GM12892 (cell line): Measurements from ENCODE around the gene LRRC27.

Experiments used
- DNase-seq: peaks from one replicate; pipeline ENCODE4 v3.0.0; 2011; ENCODE audit not compliant: insufficient read length
- FAIRE-seq: peaks from 2 replicates; lab custom pipeline; 2011; peaks lifted over from hg19 to GRCh38; lab: Jason Lieb, UNC
- POLR2A ChIP-seq: IDR thresholded peaks from 2 replicates; pipeline ENCODE4 v1.6.1; 2011; ENCODE audit warnings: low read depth, low read length, control low read depth
- POLR2AphosphoS5 ChIP-seq: IDR thresholded peaks from 2 replicates; pipeline ENCODE4 v1.6.1; 2011; ENCODE audit warnings: low read depth, low read length, control low read depth
- TAF1 ChIP-seq: IDR thresholded peaks from 2 replicates; pipeline ENCODE4 v1.6.1; 2011; ENCODE audit warnings: low read depth, mild to moderate bottlenecking, control low read depth, low read length, borderline replicate concordance

The LRRC27 gene

GRCh38 chr10:132417257-132417910, 85.4 kb downstream of the LRRC27 start:
- no peak for FAIRE-seq
- DNase-seq: no peak
- TF ChIP-seq TAF1 (no peak), POLR2AphosphoS5 (no peak), POLR2A (no peak)

- TF ChIP-seq POLR2AphosphoS5 (no peak), POLR2A (no peak), TAF1 (no peak)
- DNase-seq: no peak
- no peak for FAIRE-seq
Observed at GRCh38 chr10:132417957-132418441, 86.0 kb downstream of the LRRC27 start.

GRCh38 chr10:132418527-132419416, 86.8 kb downstream of the LRRC27 start:
- DNase-seq: no peak
- TF ChIP-seq POLR2AphosphoS5: no peak
- no peak for TF ChIP-seq POLR2A
- no peak for TF ChIP-seq TAF1
- no peak for FAIRE-seq

GRCh38 chr10:132419538-132420468, 87.8 kb downstream of the LRRC27 start:
- FAIRE-seq (no peak), DNase-seq (no peak)
- no peak for TF ChIP-seq POLR2A

- FAIRE-seq (no peak), DNase-seq (no peak)
- TF ChIP-seq TAF1 (no peak), POLR2A (no peak), POLR2AphosphoS5 (no peak)
Observed at GRCh38 chr10:132420469-132420980, 88.5 kb downstream of the LRRC27 start.

GRCh38 chr10:132420981-132421846, 89.2 kb downstream of the LRRC27 start:
- TF ChIP-seq POLR2AphosphoS5 (no peak), POLR2A (no peak)
- DNase-seq (no peak), FAIRE-seq (no peak)

GRCh38 chr10:132421847-132422751, 90.1 kb downstream of the LRRC27 start:
- FAIRE-seq: no peak
- no peak for TF ChIP-seq POLR2AphosphoS5
- TF ChIP-seq TAF1: no peak
- no peak for TF ChIP-seq POLR2A
- no peak for DNase-seq

GRCh38 chr10:132422903-132423825, 91.2 kb downstream of the LRRC27 start:
- TF ChIP-seq POLR2A (no peak), TAF1 (no peak), POLR2AphosphoS5 (no peak)
- no peak for FAIRE-seq
- DNase-seq: no peak

- DNase-seq: no peak
- TF ChIP-seq TAF1 (no peak), POLR2A (no peak), POLR2AphosphoS5 (no peak)
- FAIRE-seq: no peak
Observed at GRCh38 chr10:132423966-132424861, 92.2 kb downstream of the LRRC27 start.
